Activated T-helper 17 cell treated with anti-CD3 and anti-CD28 coated beads, Interleukin-2, amount 50 U/mL, for 72 hours (primary cell): ENCODE data around the gene CCDC12. TPM values are rescaled to one million over a fixed set of nuclear protein-coding genes. Genes with fewer than 3 reads are reported as not detected.

Experiments used
- ATAC-seq: fragments of 150-1000 bp; cut with Tn5 transposase; replicated peaks from 2 replicates; pipeline ENCODE4 v1.10.0; 2021; ENCODE audit warnings: mild to moderate bottlenecking, moderate library complexity
- H3K27ac Mint-ChIP-seq: one replicate; pipeline ENCODE4 v1.8.0; 2022; ENCODE audit warnings: mixed read lengths
- H3K27me3 Mint-ChIP-seq: one replicate; pipeline ENCODE4 v1.8.0; 2022; ENCODE audit warnings: mixed read lengths
- H3K36me3 Mint-ChIP-seq: one replicate; pipeline ENCODE4 v1.8.0; 2022; ENCODE audit warnings: low read depth, mild to moderate bottlenecking, mixed read lengths
- H3K4me1 Mint-ChIP-seq: one replicate; pipeline ENCODE4 v1.8.0; 2022; ENCODE audit warnings: mixed read lengths
- H3K4me3 Mint-ChIP-seq: one replicate; pipeline ENCODE4 v1.8.0; 2022; ENCODE audit warnings: mild to moderate bottlenecking, mixed read lengths
- H3K9me3 Mint-ChIP-seq: one replicate; pipeline ENCODE4 v1.8.0; 2022; ENCODE audit warnings: mixed read lengths
- total RNA-seq, 2 donors: library from RNA; stranded (reverse); gene quantifications; one replicate each; pipeline ENCODE4 v1.2.3, GENCODE V29; 2022

The CCDC12 gene
- total RNA-seq, 2 donors from 2014 or later = 46.9 to 59.8 TPM

- Mint-ChIP-seq H3K27ac (peak overlapping the region; percentile 82), H3K27me3 (no peaks in the 10 kb centered on the region), H3K36me3 (peaks cover 86% of the 10 kb centered on the region), H3K4me3 (peak overlapping the region; percentile 25), H3K4me1 (peaks cover 54% of the 10 kb centered on the region), H3K9me3 (no peaks in the 10 kb centered on the region)
- ATAC-seq = no peak
Observed at GRCh38 chr3:46942076-46942475, 34.5 kb downstream of the CCDC12 start.

DNA sequence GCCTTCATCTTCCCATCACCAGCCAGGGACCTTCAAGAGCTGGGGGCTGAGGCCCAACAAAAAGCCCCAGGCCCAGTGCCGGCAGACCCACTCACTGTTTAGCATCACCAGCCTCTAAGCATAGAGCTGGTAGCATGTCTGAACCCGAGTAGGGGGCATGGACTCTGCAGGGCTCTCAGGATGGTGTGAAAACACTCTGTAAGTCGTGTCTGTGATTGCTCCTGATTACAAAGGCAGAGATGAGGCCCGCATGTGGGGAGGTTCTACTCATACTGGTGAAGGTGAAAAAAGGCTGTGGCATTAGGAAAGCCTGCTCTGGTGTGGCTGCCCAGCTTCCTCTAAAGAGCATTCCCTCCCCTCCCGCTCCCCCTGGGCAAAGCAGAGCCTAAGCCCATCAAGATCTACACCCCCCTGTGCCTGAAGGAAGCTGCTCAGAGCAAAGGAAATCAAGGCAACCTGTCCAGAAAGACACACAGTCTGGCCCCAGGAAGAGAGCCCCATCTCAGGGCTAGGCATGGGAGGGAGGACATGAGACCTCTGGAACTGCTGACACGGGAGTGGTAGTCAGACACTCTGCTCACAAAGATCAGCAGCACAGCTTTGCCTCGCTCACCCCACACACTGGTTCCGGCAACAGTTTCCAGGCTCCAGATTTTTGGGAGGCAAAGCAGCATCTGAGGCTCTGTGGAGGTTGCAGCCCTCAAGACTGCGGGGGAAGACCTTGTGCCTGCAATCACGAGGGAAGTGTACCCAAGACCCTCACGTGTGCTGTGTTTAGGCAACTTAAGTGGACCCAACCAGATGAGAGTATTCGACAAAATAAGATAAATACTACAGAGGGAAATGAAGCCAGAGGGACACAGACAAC lies 36.7 kb downstream of the CCDC12 start:
- Mint-ChIP-seq H3K36me3 (peaks cover 87% of the 10 kb centered on the region), H3K27me3 (no peaks in the 10 kb centered on the region), H3K4me1 (peaks cover 43% of the 10 kb centered on the region), H3K4me3 (no peak overlapping the region), H3K9me3 (no peaks in the 10 kb centered on the region), H3K27ac (peak overlapping the region; percentile 77)
- ATAC-seq = no peak

GRCh38 chr3:46938118-46938517 lies 38.4 kb downstream of the CCDC12 start:
- Mint-ChIP-seq H3K4me1 (peaks cover 36% of the 10 kb centered on the region), H3K27me3 (no peaks in the 10 kb centered on the region), H3K4me3 (no peak overlapping the region), H3K9me3 (no peaks in the 10 kb centered on the region), H3K27ac (peak overlapping the region; percentile 63), H3K36me3 (peaks cover 80% of the 10 kb centered on the region)
- no peak for ATAC-seq

DNA sequence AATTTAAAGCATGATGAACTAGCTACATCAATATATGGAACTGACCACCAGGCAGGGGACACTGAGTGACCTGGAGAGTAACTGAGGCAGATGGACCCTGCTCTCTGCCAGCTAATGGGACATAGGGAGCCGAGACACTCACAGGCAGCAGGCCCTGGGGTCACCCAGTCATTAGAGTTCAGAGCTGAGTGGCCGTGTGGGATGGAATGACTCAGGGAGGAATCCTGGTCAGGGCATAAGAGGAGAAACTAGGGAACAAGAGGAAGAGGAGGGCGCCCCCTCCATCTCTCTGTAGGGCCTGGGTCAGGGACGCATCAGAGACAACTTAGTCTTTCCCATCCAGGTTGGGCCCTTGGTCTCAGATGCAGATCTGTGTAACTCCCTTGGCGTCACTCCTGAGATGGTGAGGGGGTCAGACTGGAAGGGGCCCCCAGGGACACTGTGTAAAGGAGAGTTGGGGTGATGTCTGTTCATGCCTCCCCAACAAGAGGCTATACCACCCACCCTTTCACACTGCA lies 39.8 kb downstream of the CCDC12 start:
- peak overlapping the region; percentile 70 for H3K27ac Mint-ChIP-seq
- H3K4me1 Mint-ChIP-seq = peaks cover 37% of the 10 kb centered on the region
- ATAC-seq = no peak

GRCh38 chr3:46935989-46936558 lies 40.5 kb downstream of the CCDC12 start:
- Mint-ChIP-seq H3K27me3 (no peaks in the 10 kb centered on the region), H3K9me3 (no peaks in the 10 kb centered on the region), H3K4me3 (no peak overlapping the region), H3K36me3 (peaks cover 61% of the 10 kb centered on the region), H3K4me1 (peaks cover 43% of the 10 kb centered on the region), H3K27ac (peak overlapping the region; percentile 70)
- no peak for ATAC-seq

More for the DNA sequence above, 39.8 kb downstream of the CCDC12 start:
- Mint-ChIP-seq H3K36me3 (peaks cover 69% of the 10 kb centered on the region), H3K27me3 (no peaks in the 10 kb centered on the region), H3K4me3 (no peak overlapping the region), H3K9me3 (no peaks in the 10 kb centered on the region)

DNA sequence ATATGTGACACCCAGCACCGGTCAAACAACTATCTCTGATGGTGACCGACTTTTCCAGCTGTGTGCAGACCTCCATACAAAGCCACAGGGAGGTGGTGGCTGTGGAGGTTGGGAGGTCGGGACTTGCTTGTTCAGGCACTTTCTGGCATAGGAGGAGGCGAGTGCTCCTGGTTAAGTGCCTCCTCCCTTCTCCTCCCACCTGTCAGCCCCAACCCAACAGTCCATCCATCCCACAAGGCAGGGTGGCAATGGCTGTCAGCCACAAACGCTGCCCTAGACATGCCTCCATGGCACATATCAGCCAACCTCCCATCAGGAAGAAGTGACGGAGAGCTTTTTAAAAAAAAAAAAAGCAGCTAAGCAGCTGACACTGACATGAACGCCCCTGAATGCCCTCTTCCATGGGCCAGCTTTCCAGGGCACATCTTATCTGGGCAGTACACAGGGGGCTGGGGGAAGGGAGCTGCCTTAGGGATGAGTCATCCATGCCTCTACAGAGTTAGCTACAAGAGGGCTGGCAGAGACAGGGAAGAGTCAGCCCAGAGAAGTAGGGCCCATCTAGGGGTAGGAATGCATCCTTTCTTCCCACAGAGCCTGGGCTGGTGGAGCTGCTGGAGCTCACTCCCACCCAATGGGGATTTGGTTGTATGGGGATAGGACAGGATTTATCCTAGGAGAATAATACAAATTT lies 41.2 kb downstream of the CCDC12 start:
- Mint-ChIP-seq H3K4me3 (no peak overlapping the region), H3K27ac (peak overlapping the region; percentile 70), H3K4me1 (peaks cover 37% of the 10 kb centered on the region), H3K36me3 (peaks cover 60% of the 10 kb centered on the region), H3K27me3 (no peaks in the 10 kb centered on the region), H3K9me3 (no peaks in the 10 kb centered on the region)
- ATAC-seq = no peak

GRCh38 chr3:46934498-46935167 lies 41.9 kb downstream of the CCDC12 start:
- peaks cover 54% of the 10 kb centered on the region for H3K36me3 Mint-ChIP-seq
- peaks cover 34% of the 10 kb centered on the region for H3K4me1 Mint-ChIP-seq
- H3K4me3 Mint-ChIP-seq = no peak overlapping the region
- no peak for ATAC-seq
- H3K27ac Mint-ChIP-seq = no peak overlapping the region
- no peaks in the 10 kb centered on the region for H3K27me3 Mint-ChIP-seq
- no peaks in the 10 kb centered on the region for H3K9me3 Mint-ChIP-seq

- no peak overlapping the region for H3K4me3 Mint-ChIP-seq
- peaks cover 54% of the 10 kb centered on the region for H3K36me3 Mint-ChIP-seq
- ATAC-seq = no peak
- H3K27ac Mint-ChIP-seq = no peak overlapping the region
- no peaks in the 10 kb centered on the region for H3K9me3 Mint-ChIP-seq
- peaks cover 36% of the 10 kb centered on the region for H3K4me1 Mint-ChIP-seq
- no peaks in the 10 kb centered on the region for H3K27me3 Mint-ChIP-seq
Observed at GRCh38 chr3:46934072-46934471, 42.5 kb downstream of the CCDC12 start.

- Mint-ChIP-seq H3K36me3 (peaks cover 54% of the 10 kb centered on the region), H3K4me3 (no peak overlapping the region), H3K9me3 (peaks cover 5% of the 10 kb centered on the region), H3K27me3 (no peaks in the 10 kb centered on the region), H3K4me1 (peaks cover 40% of the 10 kb centered on the region), H3K27ac (no peak overlapping the region)
- ATAC-seq = no peak
Observed at GRCh38 chr3:46933261-46933660, 43.3 kb downstream of the CCDC12 start.

- Mint-ChIP-seq H3K27ac (peak overlapping the region; percentile 78), H3K27me3 (no peaks in the 10 kb centered on the region), H3K9me3 (peaks cover 5% of the 10 kb centered on the region), H3K4me3 (peak overlapping the region; percentile 46), H3K36me3 (peaks cover 50% of the 10 kb centered on the region), H3K4me1 (peaks cover 37% of the 10 kb centered on the region)
- no peak for ATAC-seq
Observed at GRCh38 chr3:46932455-46933225, 43.9 kb downstream of the CCDC12 start.

DNA sequence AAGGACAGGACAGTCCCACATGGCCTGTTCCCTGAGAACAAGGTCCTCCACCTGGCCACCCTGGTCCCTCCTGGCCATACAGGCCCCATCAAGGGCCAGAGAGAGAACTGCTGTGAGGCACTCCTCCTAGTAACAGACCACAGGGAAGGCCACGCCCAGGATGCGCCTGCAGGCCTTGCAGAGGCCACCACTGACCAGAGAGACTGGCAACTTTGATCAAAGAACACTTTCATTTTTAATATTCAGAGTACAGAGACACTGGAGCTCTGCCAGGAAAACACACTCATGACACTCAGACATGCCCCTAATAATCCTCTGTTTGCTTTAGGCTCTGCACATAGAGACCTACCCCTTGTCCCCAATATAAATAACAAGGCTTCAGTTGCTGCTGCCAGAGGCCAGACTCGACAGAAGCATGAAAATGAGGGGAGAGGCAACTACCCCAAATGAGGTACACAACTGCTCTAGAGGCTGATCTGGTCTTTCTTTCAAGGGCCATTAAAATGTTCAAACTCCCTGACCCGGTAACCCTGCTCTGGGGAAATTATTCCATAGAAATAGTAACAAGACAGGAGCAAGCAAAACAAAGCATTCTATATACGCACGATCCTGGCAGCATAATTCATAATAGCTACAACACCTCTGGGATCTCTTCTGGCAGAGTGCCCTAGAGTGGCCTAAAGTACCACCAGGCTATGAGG lies 44.8 kb downstream of the CCDC12 start:
- peak overlapping the region; percentile 78 for H3K27ac Mint-ChIP-seq
- H3K9me3 Mint-ChIP-seq = peaks cover 5% of the 10 kb centered on the region
- no peaks in the 10 kb centered on the region for H3K27me3 Mint-ChIP-seq
- peak; percentile 55 for ATAC-seq
- peaks cover 50% of the 10 kb centered on the region for H3K36me3 Mint-ChIP-seq
- peak overlapping the region; percentile 46 for H3K4me3 Mint-ChIP-seq
- H3K4me1 Mint-ChIP-seq = peaks cover 44% of the 10 kb centered on the region

GRCh38 chr3:46930945-46931403 lies 45.6 kb downstream of the CCDC12 start:
- ATAC-seq = no peak
- H3K27ac Mint-ChIP-seq = peak overlapping the region; percentile 78
- H3K36me3 Mint-ChIP-seq = peaks cover 50% of the 10 kb centered on the region
- peaks cover 5% of the 10 kb centered on the region for H3K9me3 Mint-ChIP-seq
- peak overlapping the region; percentile 46 for H3K4me3 Mint-ChIP-seq
- H3K27me3 Mint-ChIP-seq = no peaks in the 10 kb centered on the region
- peaks cover 42% of the 10 kb centered on the region for H3K4me1 Mint-ChIP-seq
